Measurements from ENCODE around the gene FBLN2. TPM values are rescaled to one million over a fixed set of nuclear protein-coding genes. Genes with fewer than 3 reads are reported as not detected.

The FBLN2 gene
- total RNA-seq, 2 experiments from 2014 or later: 8.4 to 13.7 TPM

DNA sequence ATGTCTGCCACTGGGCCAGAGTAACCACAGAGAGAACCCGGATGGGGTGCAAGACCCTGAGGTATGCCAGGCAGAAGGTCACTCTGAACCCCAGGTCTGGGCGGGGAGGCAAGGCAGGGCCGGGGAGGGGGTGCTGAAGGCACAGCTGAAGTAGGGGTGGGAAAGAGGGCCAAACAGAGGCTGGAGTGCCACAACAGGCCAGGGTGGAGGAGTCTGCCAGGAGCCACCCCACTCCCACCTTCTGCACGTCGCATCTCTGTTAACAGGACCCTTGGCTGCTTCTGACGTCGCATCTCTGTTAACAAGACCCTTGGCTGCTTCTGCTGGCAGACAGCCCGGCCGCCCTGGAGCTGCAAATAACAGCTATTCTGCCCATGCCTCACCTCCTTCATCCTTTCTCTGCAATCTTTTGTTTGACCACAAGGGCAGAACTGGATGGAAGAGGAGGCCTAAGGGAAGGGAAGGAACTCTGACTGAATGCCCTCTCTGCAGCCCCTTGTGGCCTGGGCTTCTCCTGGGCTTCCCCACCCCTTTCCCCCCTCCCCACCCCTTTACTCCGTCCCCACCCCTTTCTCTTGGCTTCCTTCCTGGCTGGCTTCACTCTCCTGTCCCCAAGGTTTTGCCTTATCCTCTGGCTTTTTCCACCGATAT, 20.6 kb upstream of the FBLN2 start:
- TF ChIP-seq, protein P1, sequence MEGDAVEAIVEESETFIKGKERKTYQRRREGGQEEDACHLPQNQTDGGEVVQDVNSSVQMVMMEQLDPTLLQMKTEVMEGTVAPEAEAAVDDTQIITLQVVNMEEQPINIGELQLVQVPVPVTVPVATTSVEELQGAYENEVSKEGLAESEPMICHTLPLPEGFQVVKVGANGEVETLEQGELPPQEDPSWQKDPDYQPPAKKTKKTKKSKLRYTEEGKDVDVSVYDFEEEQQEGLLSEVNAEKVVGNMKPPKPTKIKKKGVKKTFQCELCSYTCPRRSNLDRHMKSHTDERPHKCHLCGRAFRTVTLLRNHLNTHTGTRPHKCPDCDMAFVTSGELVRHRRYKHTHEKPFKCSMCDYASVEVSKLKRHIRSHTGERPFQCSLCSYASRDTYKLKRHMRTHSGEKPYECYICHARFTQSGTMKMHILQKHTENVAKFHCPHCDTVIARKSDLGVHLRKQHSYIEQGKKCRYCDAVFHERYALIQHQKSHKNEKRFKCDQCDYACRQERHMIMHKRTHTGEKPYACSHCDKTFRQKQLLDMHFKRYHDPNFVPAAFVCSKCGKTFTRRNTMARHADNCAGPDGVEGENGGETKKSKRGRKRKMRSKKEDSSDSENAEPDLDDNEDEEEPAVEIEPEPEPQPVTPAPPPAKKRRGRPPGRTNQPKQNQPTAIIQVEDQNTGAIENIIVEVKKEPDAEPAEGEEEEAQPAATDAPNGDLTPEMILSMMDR (IDR thresholded peaks at IDR 0.05): no peak
- Mint-ChIP-seq H3K27me3 (no peaks in the 10 kb centered on the region), H3K9me3 (no peaks in the 10 kb centered on the region), H3K36me3 (ENCODE audit: low read depth) (no peaks in the 10 kb centered on the region), H3K4me3 (no peak overlapping the region), H3K27ac (no peak overlapping the region), H3K4me1 (ENCODE audit: low read depth) (no peaks in the 10 kb centered on the region)
- ChIA-PET CTCF (interaction anchor here (0.6 to 1.0 kb wide), 3 partner anchors 36 to 119 kb away, joined by 3 to 4 read pairs (median 3); no protein-coding TSS in a partner anchor), POLR2A (no interaction called here)
- no peak for DNase-seq
- intact Hi-C loops (cut with micrococcal nuclease): no loop called here
- no peak for ATAC-seq

DNA sequence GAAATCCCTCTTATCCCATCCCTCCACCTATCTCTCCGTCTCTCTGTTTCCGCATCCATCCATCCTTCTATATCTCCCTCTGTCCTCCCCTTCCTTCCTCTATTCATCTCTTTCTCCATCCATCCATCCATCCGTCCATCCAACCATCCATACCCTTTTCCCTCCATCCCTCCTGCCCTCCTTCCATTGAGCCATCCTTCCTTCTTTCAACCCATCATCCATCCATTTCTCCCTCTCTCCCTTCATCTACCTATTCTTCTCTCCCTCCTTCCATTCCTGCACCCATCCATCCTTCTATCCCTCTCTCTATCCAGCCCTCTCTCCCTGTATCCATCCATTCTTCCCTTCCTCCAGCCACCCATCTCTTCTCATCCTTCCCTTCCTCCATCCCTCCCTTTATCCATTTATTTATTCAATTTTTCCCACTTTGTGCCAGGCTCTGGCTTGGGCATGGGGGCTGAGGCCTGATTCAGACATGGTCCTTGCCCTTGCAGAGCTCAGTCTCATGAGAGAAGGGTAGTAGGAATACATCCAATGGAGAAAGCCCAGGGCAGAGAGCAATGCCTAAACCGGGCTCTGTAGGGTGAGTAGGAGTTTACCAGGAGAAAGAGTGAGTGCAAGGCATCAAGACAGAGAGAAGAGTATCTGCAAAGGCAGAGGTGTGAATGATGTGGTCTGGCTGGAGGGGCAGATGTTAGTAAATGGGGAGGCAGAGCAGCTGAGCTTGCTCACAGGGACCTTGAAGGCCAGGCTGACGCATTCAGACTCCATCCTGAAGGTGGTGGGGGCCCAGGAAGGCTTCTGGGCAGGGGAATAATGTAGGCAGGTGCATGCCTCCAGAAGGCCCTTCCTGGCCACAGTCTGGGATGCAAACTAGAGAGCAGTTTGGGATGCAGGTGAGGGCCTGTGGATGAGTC, 19.5 kb upstream of the FBLN2 start:
- Mint-ChIP-seq H3K27ac (no peak overlapping the region), H3K9me3 (no peaks in the 10 kb centered on the region), H3K4me1 (ENCODE audit: low read depth) (no peaks in the 10 kb centered on the region), H3K27me3 (no peaks in the 10 kb centered on the region), H3K36me3 (ENCODE audit: low read depth) (no peaks in the 10 kb centered on the region), H3K4me3 (no peak overlapping the region)
- intact Hi-C loops (cut with micrococcal nuclease): no loop called here
- CTCF ChIA-PET: no interaction called here
- ATAC-seq (no peak), DNase-seq (no peak)
- POLR2A ChIA-PET: no interaction called here
- TF ChIP-seq, protein P1 (IDR thresholded peaks at IDR 0.05): no peak

DNA sequence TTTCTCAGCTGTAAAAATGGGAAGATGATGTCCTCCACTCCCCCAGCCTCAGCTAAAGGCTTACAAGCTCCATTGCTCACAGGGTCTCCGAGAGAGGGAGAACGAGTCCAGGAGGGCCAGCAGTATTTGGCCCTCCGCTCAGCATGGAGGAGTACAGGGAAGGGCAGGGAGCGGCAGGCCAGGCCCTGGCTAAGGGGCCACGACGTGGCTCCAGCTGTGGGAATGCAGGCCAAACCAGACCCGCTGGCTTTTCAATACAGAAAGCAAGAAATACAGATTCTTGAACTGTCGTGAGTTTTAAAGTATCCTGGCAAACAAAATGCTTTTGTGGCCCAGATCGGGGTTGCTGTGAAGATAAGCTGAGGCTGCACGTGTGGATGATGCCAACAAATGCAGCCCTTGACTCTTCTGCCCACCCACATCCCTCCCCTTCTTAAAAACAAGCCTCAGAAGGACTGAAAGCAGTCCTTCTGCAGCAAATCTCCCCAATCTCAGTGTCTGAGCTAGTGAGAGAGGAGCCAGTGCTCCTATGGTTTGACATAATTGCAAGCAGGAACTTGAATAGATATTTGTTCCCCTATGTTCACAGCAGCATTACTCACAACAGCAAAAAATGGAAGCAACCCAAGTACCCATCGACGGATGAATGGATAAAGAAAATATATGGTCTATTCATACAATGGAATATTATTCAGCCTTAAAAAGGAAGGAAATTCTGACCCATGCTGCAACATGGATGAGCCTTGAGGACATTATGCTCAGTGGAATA, 18.5 kb upstream of the FBLN2 start:
- H3K9me3 Mint-ChIP-seq: no peaks in the 10 kb centered on the region
- no peaks in the 10 kb centered on the region for H3K27me3 Mint-ChIP-seq
- POLR2A ChIA-PET: no interaction called here
- no peak overlapping the region for H3K4me3 Mint-ChIP-seq
- H3K4me1 Mint-ChIP-seq (ENCODE audit: low read depth): no peaks in the 10 kb centered on the region
- H3K36me3 Mint-ChIP-seq (ENCODE audit: low read depth): no peaks in the 10 kb centered on the region
- TF ChIP-seq, protein P1 (IDR thresholded peaks at IDR 0.05): no peak
- CTCF ChIA-PET: no interaction called here
- H3K27ac Mint-ChIP-seq: no peak overlapping the region
- intact Hi-C loops (cut with micrococcal nuclease): no loop called here
- ATAC-seq: no peak
- DNase-seq: no peak

DNA sequence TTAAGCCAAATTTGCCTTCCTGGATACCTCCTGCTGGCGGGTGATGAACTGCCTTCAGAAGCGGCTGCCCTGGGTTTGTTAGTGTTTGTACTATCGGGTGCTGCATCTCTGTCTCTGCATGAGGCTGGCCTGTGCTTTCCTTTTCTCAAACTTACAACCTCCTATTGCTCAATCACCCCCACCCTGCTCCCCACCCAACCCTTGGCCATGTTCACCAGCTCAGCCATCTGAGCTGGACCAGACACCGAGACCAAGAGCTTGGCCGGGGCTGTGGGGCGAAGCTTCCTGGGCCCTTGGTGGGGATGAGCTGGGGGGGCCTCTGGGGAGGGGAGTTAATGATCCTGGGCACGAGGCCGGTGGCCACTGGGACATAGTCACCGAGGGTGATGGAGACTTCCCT, 16.8 kb upstream of the FBLN2 start:
- DNase-seq (no peak), ATAC-seq (no peak)
- Mint-ChIP-seq H3K27ac (no peak overlapping the region), H3K4me1 (ENCODE audit: low read depth) (peaks cover 8% of the 10 kb centered on the region), H3K4me3 (no peak overlapping the region), H3K9me3 (no peaks in the 10 kb centered on the region), H3K36me3 (ENCODE audit: low read depth) (no peaks in the 10 kb centered on the region), H3K27me3 (no peaks in the 10 kb centered on the region)
- ChIA-PET POLR2A (interaction anchor here (1.0 kb wide), 1 partner anchor 35 kb away, joined by 3 read pairs; no protein-coding TSS in a partner anchor), CTCF (interaction anchor here (1.3 kb wide), 1 partner anchor 10 kb away, joined by 3 read pairs; no protein-coding TSS in a partner anchor)
- TF ChIP-seq, protein P1 (IDR thresholded peaks at IDR 0.05): no peak
- intact Hi-C loops (cut with micrococcal nuclease): no loop called here

Data from activated CD8-positive, alpha-beta T cell treated with anti-CD3 and anti-CD28 coated beads for 36 hours (primary cell).